Stomach (tissue), 9 donors: ENCODE data around the gene RNF19B. TPM values are rescaled to one million over a fixed set of nuclear protein-coding genes. Genes with fewer than 3 reads are reported as not detected.

Experiments used
- DNase-seq, 2 donors: peaks; one replicate each; pipeline versions ENCODE4 v3.0.0 to v3.0.0-alpha.2; 2013 to 2019
- H3K27ac ChIP-seq, 5 donors: fragments of 200-600 bp in 4 of 5; sonication (generic) in 4 of 5; one replicate each; pipeline ENCODE4 v1.5.1; 2013 to 2019; ENCODE audit warnings: mild to moderate bottlenecking in 1 of 5, moderate library complexity in 1 of 5
- H3K27me3 ChIP-seq, 3 donors: fragments of 200-600 bp; sonication (generic); one replicate each; pipeline ENCODE4 v1.5.1; 2017 to 2019; ENCODE audit warnings: mixed run types in 1 of 3
- H3K36me3 ChIP-seq, 4 donors: fragments of 200-600 bp; sonication (generic); 1 replicate in 3 of 4; 2 replicates in 1 of 4; pipeline ENCODE4 v1.5.1; 2016 to 2019
- H3K4me1 ChIP-seq, 4 donors: fragments of 200-600 bp; sonication (generic); one replicate each; pipeline ENCODE4 v1.5.1; 2016 to 2019
- H3K4me3 ChIP-seq, 4 donors: fragments of 200-600 bp; sonication (generic) in 3 of 4; one replicate each; pipeline ENCODE4 v1.5.1; 2016 to 2019; ENCODE audit warnings: mild to moderate bottlenecking in 1 of 4
- H3K9me3 ChIP-seq, 4 donors: fragments of 200-600 bp; sonication (generic); one replicate each; pipeline ENCODE4 v1.5.1; 2016 to 2019
- EP300 ChIP-seq: sonication (generic); formaldehyde crosslinking; IDR thresholded peaks from one replicate; pipeline ENCODE4 v1.6.1; 2017; ENCODE audit warnings: antibody characterized with exemption
- POLR2A ChIP-seq, 4 donors: fragments of 450-650 bp; IDR thresholded peaks; one replicate each; pipeline ENCODE4 v1.6.1; 2016; ENCODE audit warnings: antibody characterized with exemption in 4 of 4, control low read depth in 2 of 4, mild to moderate bottlenecking in 1 of 4, moderate library complexity in 1 of 4
- POLR2AphosphoS5 ChIP-seq, 3 donors: sonication (generic); formaldehyde crosslinking; IDR thresholded peaks; one replicate each; pipeline ENCODE4 v1.6.1; 2016; ENCODE audit warnings: antibody characterized with exemption in 3 of 3
- WGBS, 5 donors: extraction: QIAGEN DNeasy Blood & Tissue Kit in 3 of 5; methylation state at CpG; one replicate each; pipeline versions ENCODE4 v1.1.5 to v1.1.7; 2013 to 2018; 5-methylcytosine and 5-hydroxymethylcytosine counted together
- intact Hi-C: fragments of 100-400 bp; cut with DNase I; formaldehyde crosslinking; loops from one replicate; pipeline ENCODE4 v1.15.1; 2023; ENCODE audit warnings: low total_unique reads
- polyA plus RNA-seq, 3 donors: library from polyadenylated mRNA; stranded (reverse); fragments of 200-250 nt; gene quantifications; one replicate each; pipeline ENCODE4 v1.2.3, GENCODE V29; 2013
- total RNA-seq, 5 donors: library from RNA; depleted of rRNA; stranded (reverse); fragments of >200 nt; gene quantifications; one replicate each; pipeline versions ENCODE4 v1.1.0 to v1.2.3, GENCODE V29; 2014 to 2016
- TF ChIP-seq, protein P1 (sequence below), 7 experiments: fragments of 450-650 bp in 4 of 7; fragments of 200-600 bp in 3 of 7; sonication (generic) in 3 of 7; IDR thresholded peaks; one replicate each; pipeline ENCODE4 v1.5.1; 2016 to 2019; ENCODE audit warnings: antibody characterized with exemption in 7 of 7, control low read depth in 2 of 7, mild to moderate bottlenecking in 1 of 7
- donor health status: healthy with polysubstance abuse.
- donor health status: Bipolar disorder and iron deficiency.
- donor health status: healthy.

Gene RNF19B
- total and polyA plus RNA-seq, 8 donors = 0.58 to 29.5 (median 9.7) TPM

DNA sequence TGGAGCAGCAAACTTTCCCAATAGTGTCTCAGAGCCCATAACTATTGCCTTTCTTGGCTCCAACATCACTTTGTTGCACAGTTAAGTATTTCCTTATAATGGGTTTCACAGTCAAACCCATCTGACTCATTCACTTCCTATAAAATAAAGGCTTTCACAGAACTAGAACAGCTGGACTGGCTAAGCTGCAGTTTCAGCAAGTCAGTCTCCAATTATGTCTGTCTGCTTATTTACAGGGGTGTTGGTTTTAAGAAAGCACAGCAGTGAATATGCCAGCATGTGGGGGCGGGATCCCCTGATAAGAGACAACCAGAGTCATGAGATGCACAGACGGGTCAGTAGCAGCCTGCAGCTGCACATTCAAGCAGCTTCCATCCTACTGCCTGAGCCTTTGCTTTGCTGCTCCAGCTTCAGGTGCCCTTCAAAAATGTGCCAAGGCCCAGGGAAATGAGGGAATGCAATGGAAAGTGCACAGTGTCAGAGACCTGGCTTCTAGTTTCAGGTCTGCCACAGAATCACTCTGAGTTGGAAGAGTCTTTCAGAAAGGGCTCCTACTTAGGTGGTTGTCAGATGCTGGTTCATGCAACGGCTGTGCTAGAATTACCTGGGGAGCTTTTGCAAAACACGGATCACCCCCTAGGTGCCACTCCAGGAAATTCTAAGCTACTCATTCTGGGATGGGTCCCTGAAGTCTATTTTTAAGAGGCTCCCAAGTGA is 24.8 kb downstream of the RNF19B start:
- intact Hi-C loops = loop anchor here (10.0 kb wide), 2 partner anchors 65 to 115 kb away; no protein-coding TSS in a partner anchor
- no peak for TF ChIP-seq EP300
- TF ChIP-seq POLR2AphosphoS5 (IDR thresholded peaks at IDR 0.05) = peak in 1 of 3 donors; percentile 37
- TF ChIP-seq POLR2A (IDR thresholded peaks at IDR 0.05) = no peak
- no peak overlapping the region for H3K4me3 ChIP-seq
- no peaks in the 10 kb centered on the region for H3K27me3 ChIP-seq
- no peaks in the 10 kb centered on the region for H3K9me3 ChIP-seq
- peak overlapping the region in 3 of 5 donors; percentile 13 to 63 (median 20) for H3K27ac ChIP-seq
- WGBS, 5 donors = 55 to 79% (median 72%) methylated on average over 3 to 4 of the region's 4 CpGs
- peaks cover 43 to 100% (median 99%) of the 10 kb centered on the region in 4 donors for H3K36me3 ChIP-seq
- peaks cover 6 to 22% (median 9%) of the 10 kb centered on the region in 4 donors for H3K4me1 ChIP-seq
- DNase-seq = peak in 1 of 2 donors; percentile 33

DNA sequence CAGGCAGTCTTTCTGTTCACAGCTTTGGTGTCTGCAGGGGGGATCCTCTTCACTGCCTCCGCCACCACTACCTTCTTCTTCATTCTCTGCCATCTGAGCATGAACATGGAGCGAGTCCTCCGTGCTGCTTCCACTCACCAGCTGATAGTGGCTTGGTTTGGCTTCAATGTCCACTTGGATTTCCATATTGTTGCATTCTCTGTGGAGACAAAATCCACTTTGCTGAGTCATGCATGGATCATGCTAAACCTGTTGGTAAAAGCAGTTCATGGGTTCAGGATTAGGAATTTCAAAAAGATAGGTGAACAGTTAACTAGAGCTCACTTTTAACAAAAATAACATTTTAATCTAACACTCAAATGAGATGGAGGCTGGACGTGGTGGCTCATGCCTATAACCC is 27.5 kb downstream of the RNF19B start:
- peak overlapping the region in 1 of 5 donors; percentile 0 for H3K27ac ChIP-seq
- DNase-seq = no peak
- peaks cover 25 to 75% (median 73%) of the 10 kb centered on the region in 4 donors for H3K36me3 ChIP-seq
- 91 to 96% (median 92%) methylated on average over 4 of the region's 4 CpGs for WGBS, 5 donors
- TF ChIP-seq, protein P1, sequence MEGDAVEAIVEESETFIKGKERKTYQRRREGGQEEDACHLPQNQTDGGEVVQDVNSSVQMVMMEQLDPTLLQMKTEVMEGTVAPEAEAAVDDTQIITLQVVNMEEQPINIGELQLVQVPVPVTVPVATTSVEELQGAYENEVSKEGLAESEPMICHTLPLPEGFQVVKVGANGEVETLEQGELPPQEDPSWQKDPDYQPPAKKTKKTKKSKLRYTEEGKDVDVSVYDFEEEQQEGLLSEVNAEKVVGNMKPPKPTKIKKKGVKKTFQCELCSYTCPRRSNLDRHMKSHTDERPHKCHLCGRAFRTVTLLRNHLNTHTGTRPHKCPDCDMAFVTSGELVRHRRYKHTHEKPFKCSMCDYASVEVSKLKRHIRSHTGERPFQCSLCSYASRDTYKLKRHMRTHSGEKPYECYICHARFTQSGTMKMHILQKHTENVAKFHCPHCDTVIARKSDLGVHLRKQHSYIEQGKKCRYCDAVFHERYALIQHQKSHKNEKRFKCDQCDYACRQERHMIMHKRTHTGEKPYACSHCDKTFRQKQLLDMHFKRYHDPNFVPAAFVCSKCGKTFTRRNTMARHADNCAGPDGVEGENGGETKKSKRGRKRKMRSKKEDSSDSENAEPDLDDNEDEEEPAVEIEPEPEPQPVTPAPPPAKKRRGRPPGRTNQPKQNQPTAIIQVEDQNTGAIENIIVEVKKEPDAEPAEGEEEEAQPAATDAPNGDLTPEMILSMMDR (IDR thresholded peaks at IDR 0.05) = no peak
- TF ChIP-seq POLR2A (IDR thresholded peaks at IDR 0.05) (no peak), POLR2AphosphoS5 (IDR thresholded peaks at IDR 0.05) (no peak), EP300 (no peak)
- H3K4me1 ChIP-seq = peaks cover 16 to 40% (median 21%) of the 10 kb centered on the region in 4 donors
- H3K9me3 ChIP-seq = no peaks in the 10 kb centered on the region
- no peaks in the 10 kb centered on the region for H3K27me3 ChIP-seq
- intact Hi-C loops = loop anchor here (10.0 kb wide), 2 partner anchors 68 to 118 kb away; no protein-coding TSS in a partner anchor
- H3K4me3 ChIP-seq = no peak overlapping the region

DNA sequence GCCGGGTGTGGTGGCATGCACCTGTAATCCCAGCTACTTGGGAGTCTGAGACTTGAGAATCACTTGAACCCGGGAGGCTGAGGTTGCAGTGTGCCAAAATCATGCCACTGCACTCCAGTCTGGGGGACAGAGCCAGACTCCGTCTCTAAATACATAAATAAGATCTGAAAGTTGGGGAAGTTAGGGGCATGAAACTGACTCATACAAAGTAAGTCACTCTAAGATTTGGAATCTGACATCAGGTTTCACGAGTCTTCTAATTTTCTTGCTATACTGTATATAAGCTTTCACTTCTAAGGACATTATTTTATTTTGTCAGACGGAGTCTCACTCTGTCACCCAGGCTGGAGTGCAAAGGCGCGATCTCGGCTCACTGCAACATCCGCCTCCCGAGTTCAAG is 30.1 kb downstream of the RNF19B start:
- 86 to 94% (median 92%) methylated on average over 10 of the region's 10 CpGs for WGBS, 5 donors
- Histone ChIP-seq H3K36me3 (peaks cover 10 to 50% (median 48%) of the 10 kb centered on the region in 4 donors), H3K4me1 (peaks cover 9 to 25% (median 14%) of the 10 kb centered on the region in 4 donors), H3K9me3 (no peaks in the 10 kb centered on the region), H3K27ac (peak overlapping the region; percentile 27 to 76 (median 59)), H3K27me3 (no peaks in the 10 kb centered on the region), H3K4me3 (no peak overlapping the region)
- no peak for DNase-seq
- no peak for TF ChIP-seq POLR2AphosphoS5 (IDR thresholded peaks at IDR 0.05)
- TF ChIP-seq, protein P1 (IDR thresholded peaks at IDR 0.05) = no peak
- no peak for TF ChIP-seq POLR2A (IDR thresholded peaks at IDR 0.05)
- TF ChIP-seq EP300 = no peak
- intact Hi-C loops = loop anchor here (10.0 kb wide), 2 partner anchors 70 to 120 kb away; no protein-coding TSS in a partner anchor

DNA sequence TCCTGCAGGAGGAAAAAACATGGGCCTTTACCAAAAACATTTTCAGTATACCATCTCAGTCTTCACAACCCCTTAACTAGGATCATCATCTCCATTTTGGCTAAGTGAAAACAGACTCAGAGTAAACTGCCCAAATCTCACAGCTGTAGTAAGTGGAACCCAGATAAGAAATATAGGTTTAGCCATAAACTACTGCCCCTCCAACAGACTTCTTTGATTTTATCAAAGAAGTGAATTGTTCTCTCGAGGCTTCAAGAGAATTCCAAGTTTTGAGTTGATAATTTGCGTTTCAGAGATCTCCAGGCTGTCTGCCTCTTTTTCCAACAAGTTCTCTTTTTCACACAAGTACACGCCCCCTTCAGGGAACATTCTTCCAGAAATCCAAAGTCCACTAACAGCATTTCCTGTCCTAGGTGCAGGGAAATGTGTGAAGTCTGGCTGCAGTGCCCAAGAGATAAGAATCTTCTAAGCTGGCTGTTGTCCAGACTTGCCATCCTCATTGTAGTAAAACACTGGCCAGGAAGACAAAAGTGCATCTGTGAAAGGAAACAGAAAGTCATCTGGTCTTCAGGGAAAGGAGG is 30.8 kb downstream of the RNF19B start:
- 16 to 30% (median 28%) methylated on average over 3 of the region's 3 CpGs for WGBS, 5 donors
- Histone ChIP-seq H3K27me3 (no peaks in the 10 kb centered on the region), H3K4me3 (no peak overlapping the region), H3K27ac (peak overlapping the region; percentile 27 to 76 (median 59)), H3K4me1 (peaks cover 9 to 18% (median 12%) of the 10 kb centered on the region in 4 donors), H3K9me3 (no peaks in the 10 kb centered on the region), H3K36me3 (peaks cover 10 to 43% (median 41%) of the 10 kb centered on the region in 4 donors)
- intact Hi-C loops = loop anchor here (10.0 kb wide), 2 partner anchors 71 to 121 kb away; no protein-coding TSS in a partner anchor
- peak; percentile 40 to 78 for DNase-seq
- TF ChIP-seq, protein P1 (IDR thresholded peaks at IDR 0.05) = no peak
- peak in 2 of 3 donors; percentile 29 to 44 for TF ChIP-seq POLR2AphosphoS5 (IDR thresholded peaks at IDR 0.05)
